Mesendoderm (in vitro differentiated cells): ENCODE data around the gene STAT5A. TPM values are rescaled to one million over a fixed set of nuclear protein-coding genes. Genes with fewer than 3 reads are reported as not detected.
"Not testable (repeated sequence)": the region's sequence is repeated elsewhere in the genome, so short reads cannot be mapped to it uniquely, and the experiment has no call there.

ENCODE experiments used
- DNase-seq: peaks from one replicate; pipeline ENCODE4 v3.0.0; 2013
- H2AK5ac ChIP-seq: 2 replicates; pipeline ENCODE4 v1.6.1; 2013; ENCODE audit warnings: low read length, inconsistent platforms
- H2BK120ac ChIP-seq: 2 replicates; pipeline ENCODE4 v1.6.1; 2013; ENCODE audit warnings: low read depth, mild to moderate bottlenecking, low read length, moderate library complexity, mixed read lengths
- H2BK15ac ChIP-seq: replicated peaks from 2 replicates; pipeline ENCODE4 v1.6.1; 2013; ENCODE audit warnings: low read depth, mild to moderate bottlenecking, moderate library complexity
- H2BK5ac ChIP-seq: 2 replicates; pipeline ENCODE4 v1.6.1; 2013; ENCODE audit warnings: low read length, inconsistent platforms
- H3K18ac ChIP-seq: 2 replicates; pipeline ENCODE4 v1.6.1; 2013; ENCODE audit warnings: mild to moderate bottlenecking, low read length, mixed read lengths
- H3K23ac ChIP-seq: one replicate; pipeline ENCODE4 v1.6.1; 2013; ENCODE audit warnings: low read length
- H3K27ac ChIP-seq: 2 replicates; pipeline ENCODE4 v1.5.1; 2013; ENCODE audit warnings: low read depth, mild to moderate bottlenecking, inconsistent platforms, low read length, moderate library complexity
- H3K27me3 ChIP-seq: 2 replicates; pipeline ENCODE4 v1.6.1; 2013; ENCODE audit warnings: low read length, control low read depth, mild to moderate bottlenecking, inconsistent platforms; ENCODE audit not compliant: insufficient read depth, poor library complexity
- H3K36me3 ChIP-seq: 2 replicates; pipeline ENCODE4 v1.6.1; 2013; ENCODE audit warnings: low read length, inconsistent platforms; ENCODE audit not compliant: control insufficient read depth, insufficient read depth
- H3K4ac ChIP-seq: one replicate; pipeline ENCODE4 v1.6.1; 2013; ENCODE audit warnings: low read depth, mild to moderate bottlenecking, low read length, moderate library complexity
- H3K4me1 ChIP-seq: 2 replicates; pipeline ENCODE4 v1.6.1; 2013; ENCODE audit warnings: low read depth, low read length, inconsistent platforms; ENCODE audit not compliant: control insufficient read depth
- H3K4me2 ChIP-seq: 2 replicates; pipeline ENCODE4 v1.6.1; 2013; ENCODE audit warnings: low read length
- H3K4me3 ChIP-seq: 2 replicates; pipeline ENCODE4 v1.5.1; 2013; ENCODE audit warnings: mild to moderate bottlenecking, low read length
- H3K56ac ChIP-seq: one replicate; pipeline ENCODE4 v1.6.1; 2013; ENCODE audit warnings: low read length
- H3K79me1 ChIP-seq: 2 replicates; pipeline ENCODE4 v1.6.1; 2013; ENCODE audit warnings: low read length, inconsistent platforms
- H3K79me2 ChIP-seq: 2 replicates; pipeline ENCODE4 v1.6.1; 2013; ENCODE audit warnings: mild to moderate bottlenecking, low read length; ENCODE audit not compliant: control insufficient read depth, insufficient read depth
- H3K9ac ChIP-seq: 2 replicates; pipeline ENCODE4 v1.6.1; 2013; ENCODE audit warnings: low read length, inconsistent platforms
- H4K5ac ChIP-seq: one replicate; pipeline ENCODE4 v1.6.1; 2013; ENCODE audit warnings: low read length
- H4K8ac ChIP-seq: one replicate; pipeline ENCODE4 v1.6.1; 2013; ENCODE audit warnings: low read depth, mild to moderate bottlenecking, control low read depth, low read length, moderate library complexity
- WGBS: extraction: QIAGEN DNeasy Blood & Tissue Kit; methylation state at CpG from one replicate; pipeline ENCODE4 v1.1.7; 2013; ENCODE audit warnings: low lambda C conversion rate, missing lambda C conversion rate; ENCODE audit not compliant: insufficient coverage; ENCODE audit errors: extremely low coverage; 5-methylcytosine and 5-hydroxymethylcytosine counted together
- polyA plus RNA-seq, 2 experiments: library from polyadenylated mRNA; stranded (reverse); fragments of 200-250 nt; gene quantifications; one replicate each; pipeline ENCODE4 v1.2.3, GENCODE V29; 2013

STAT5A gene
- polyA plus RNA-seq (2013, experiment 1 of 2), result 1.7 TPM
- 1.7 TPM for polyA plus RNA-seq (2013, experiment 2 of 2)

GRCh38 chr17:42287977-42288802 is at the start of gene STAT5A:
TSS of gene STAT5A (plus strand) at chr17:42288498. CDS start at chr17:42289412, 914 bp downstream.
- peak within 1 kb of the TSS; percentile 67 for H4K8ac ChIP-seq
- H3K4me3 ChIP-seq, result peak within 1 kb of the TSS; percentile 22
- DNase-seq, result peak; percentile 81
- H3K36me3 ChIP-seq, result no peaks in the 10 kb centered on the region
- H3K9ac ChIP-seq, result peak within 1 kb of the TSS; percentile 49
- H4K5ac ChIP-seq, result no peak within 1 kb of the TSS
- H3K4ac ChIP-seq, result peak within 1 kb of the TSS; percentile 58
- no peak within 1 kb of the TSS for H2BK5ac ChIP-seq
- H2AK5ac ChIP-seq, result no peak within 1 kb of the TSS
- no peak within 1 kb of the TSS for H3K27ac ChIP-seq
- peaks cover 3% of the 10 kb centered on the region for H3K27me3 ChIP-seq
- no peak within 1 kb of the TSS for H2BK120ac ChIP-seq
- peak within 1 kb of the TSS; percentile 78 for H3K56ac ChIP-seq
- H3K79me1 ChIP-seq, result no peaks in the 10 kb centered on the region
- H2BK15ac ChIP-seq, result no peak within 1 kb of the TSS
- no CpG with 5 or more reads among the region's 88 CpGs for WGBS
- peak within 1 kb of the TSS; percentile 70 for H3K18ac ChIP-seq
- no peaks in the 10 kb centered on the region for H3K79me2 ChIP-seq
- H3K4me2 ChIP-seq, result peak within 1 kb of the TSS; percentile 36
- no peaks in the 10 kb centered on the region for H3K4me1 ChIP-seq
- peak within 1 kb of the TSS; percentile 89 for H3K23ac ChIP-seq

GRCh38 chr17:42239576-42239975 is 48.7 kb upstream of the STAT5A start:
- not testable (repeated sequence) for H4K8ac ChIP-seq, H3K4me3 ChIP-seq, H3K4me1 ChIP-seq, H3K4ac ChIP-seq, H3K27me3 ChIP-seq, H3K4me2 ChIP-seq, H3K23ac ChIP-seq, H4K5ac ChIP-seq, H2BK120ac ChIP-seq, H3K79me1 ChIP-seq, H3K56ac ChIP-seq, H3K79me2 ChIP-seq, H2BK5ac ChIP-seq, H3K36me3 ChIP-seq, H3K27ac ChIP-seq, H2AK5ac ChIP-seq, DNase-seq, H3K18ac ChIP-seq, H3K9ac ChIP-seq, H2BK15ac ChIP-seq
- no CpG with 5 or more reads among the region's 7 CpGs for WGBS

- H3K4me2 ChIP-seq, result no peak overlapping the region
- no peaks in the 10 kb centered on the region for H3K4me1 ChIP-seq
- H3K9ac ChIP-seq, result no peak overlapping the region
- no peak overlapping the region for H3K4ac ChIP-seq
- no peak overlapping the region for H3K23ac ChIP-seq
- no peak overlapping the region for H4K5ac ChIP-seq
- no peaks in the 10 kb centered on the region for H3K79me2 ChIP-seq
- 100% methylated on average over 1 of the region's 5 CpGs for WGBS
- H2BK15ac ChIP-seq, result no peak overlapping the region
- no peak overlapping the region for H2AK5ac ChIP-seq
- H3K56ac ChIP-seq, result no peak overlapping the region
- no peak overlapping the region for H3K4me3 ChIP-seq
- H2BK5ac ChIP-seq, result no peak overlapping the region
- no peaks in the 10 kb centered on the region for H3K36me3 ChIP-seq
- H3K27ac ChIP-seq, result no peak overlapping the region
- H3K79me1 ChIP-seq, result peaks cover 1% of the 10 kb centered on the region
- H3K27me3 ChIP-seq, result no peaks in the 10 kb centered on the region
- H3K18ac ChIP-seq, result no peak overlapping the region
- DNase-seq, result no peak
- H4K8ac ChIP-seq, result no peak overlapping the region
- no peak overlapping the region for H2BK120ac ChIP-seq
Measured at GRCh38 chr17:42240201-42240600, 48.1 kb upstream of the STAT5A start.

- not testable (repeated sequence) for H3K27me3 ChIP-seq, H3K9ac ChIP-seq, H3K56ac ChIP-seq, H3K27ac ChIP-seq, H4K5ac ChIP-seq, H2BK15ac ChIP-seq, H3K4me3 ChIP-seq, H3K23ac ChIP-seq, H2AK5ac ChIP-seq, H3K18ac ChIP-seq, H3K79me2 ChIP-seq, H2BK5ac ChIP-seq, H3K4me2 ChIP-seq, H3K4ac ChIP-seq, H3K4me1 ChIP-seq, H3K36me3 ChIP-seq, H2BK120ac ChIP-seq, DNase-seq, H4K8ac ChIP-seq, H3K79me1 ChIP-seq
- WGBS, result no CpG with 5 or more reads among the region's 4 CpGs
Measured at GRCh38 chr17:42240863-42241262, 47.4 kb upstream of the STAT5A start.

- H3K79me1 ChIP-seq, result peaks cover 1% of the 10 kb centered on the region
- no peak overlapping the region for H4K5ac ChIP-seq
- no peak overlapping the region for H2BK15ac ChIP-seq
- H3K9ac ChIP-seq, result no peak overlapping the region
- H3K4me2 ChIP-seq, result no peak overlapping the region
- no peak overlapping the region for H3K4me3 ChIP-seq
- no CpG with 5 or more reads among the region's 1 CpG for WGBS
- no peaks in the 10 kb centered on the region for H3K36me3 ChIP-seq
- no peak overlapping the region for H3K27ac ChIP-seq
- H4K8ac ChIP-seq, result no peak overlapping the region
- no peak overlapping the region for H3K56ac ChIP-seq
- no peaks in the 10 kb centered on the region for H3K79me2 ChIP-seq
- H2BK5ac ChIP-seq, result no peak overlapping the region
- no peak overlapping the region for H3K23ac ChIP-seq
- no peaks in the 10 kb centered on the region for H3K27me3 ChIP-seq
- no peak overlapping the region for H3K4ac ChIP-seq
- no peak overlapping the region for H3K18ac ChIP-seq
- no peak for DNase-seq
- no peak overlapping the region for H2BK120ac ChIP-seq
- H3K4me1 ChIP-seq, result no peaks in the 10 kb centered on the region
- H2AK5ac ChIP-seq, result no peak overlapping the region
Measured at GRCh38 chr17:42241871-42242270, 46.4 kb upstream of the STAT5A start.
